Measurements from ENCODE around the gene OGFR.

Gene OGFR

GRCh38 chr20:62762801-62763368 lies 41.8 kb upstream of the OGFR start:
- Histone ChIP-seq H3K27ac (ENCODE audit: low read depth, low read length) (no peak overlapping the region), H3K9ac (ENCODE audit: low read depth, low read length) (no peak overlapping the region), H3K36me3 (ENCODE audit: insufficient read depth, low read length) (no peaks in the 10 kb centered on the region), H3K9me3 (ENCODE audit: insufficient read depth, low read depth, low read length) (no peaks in the 10 kb centered on the region), H3K4me1 (ENCODE audit: insufficient read depth, low read length) (0 out of 2 replicates have a peak, but pooled peaks cover 4% of the 10 kb centered on the region), H3K4me3 (ENCODE audit: low read length) (no peak overlapping the region), H3K27me3 (ENCODE audit: insufficient read depth, low read length) (no peaks in the 10 kb centered on the region; the same call in 1 of the 2 replicates)
- WGBS = 93% methylated on average over 16 of the region's 16 CpGs

- Histone ChIP-seq H3K9ac (ENCODE audit: low read depth, low read length) (no peak overlapping the region), H3K4me3 (ENCODE audit: low read length) (no peak overlapping the region), H3K27me3 (ENCODE audit: insufficient read depth, low read length) (no peaks in the 10 kb centered on the region; the same call in 1 of the 2 replicates), H3K4me1 (ENCODE audit: insufficient read depth, low read length) (0 out of 2 replicates have a peak, but pooled peaks cover 4% of the 10 kb centered on the region), H3K27ac (ENCODE audit: low read depth, low read length) (no peak overlapping the region), H3K9me3 (ENCODE audit: insufficient read depth, low read depth, low read length) (no peaks in the 10 kb centered on the region), H3K36me3 (ENCODE audit: insufficient read depth, low read length) (no peaks in the 10 kb centered on the region)
- 92% methylated on average over 4 of the region's 4 CpGs for WGBS
These were observed 41.2 kb upstream of the OGFR start for GRCh38 chr20:62763404-62763803.

DNA sequence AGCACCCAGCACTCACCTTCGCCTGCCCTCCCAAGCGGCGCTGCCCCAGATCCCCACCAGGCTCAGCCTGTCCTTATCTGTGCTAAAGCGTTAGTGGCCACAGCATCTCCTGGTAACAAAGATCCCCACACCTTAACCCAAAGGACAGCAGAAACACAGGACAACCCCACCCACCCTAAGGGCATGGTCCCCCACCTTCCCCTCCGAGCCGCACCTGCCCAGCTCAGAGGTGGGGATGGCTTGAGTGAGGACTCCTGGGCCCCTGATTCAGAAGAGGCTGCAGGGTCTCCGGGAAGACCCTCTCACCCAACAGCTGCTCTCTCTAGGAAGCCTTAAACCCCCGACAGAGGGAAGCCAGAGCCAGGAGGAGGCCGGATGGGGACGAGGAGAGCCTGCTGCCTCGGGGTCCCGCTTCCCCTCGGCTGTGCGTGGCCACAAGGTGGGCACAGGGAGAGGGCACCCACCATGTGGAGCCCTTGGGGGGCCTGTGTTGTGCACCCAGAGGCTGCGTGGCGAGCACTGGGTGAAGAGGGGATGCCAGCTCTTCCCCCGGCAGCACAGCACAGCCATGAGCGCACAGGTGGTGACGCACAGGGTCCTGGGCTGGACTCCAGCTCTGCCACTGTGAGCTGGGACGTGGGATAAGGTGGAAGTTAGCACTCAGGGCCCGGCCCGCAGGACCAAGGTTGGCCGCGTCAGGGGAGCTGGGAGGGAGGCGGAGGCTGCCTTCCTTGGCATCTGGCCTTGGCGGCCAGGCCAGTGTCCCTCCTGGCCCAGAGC lies 40.3 kb upstream of the OGFR start:
- Histone ChIP-seq H3K36me3 (ENCODE audit: insufficient read depth, low read length) (no peaks in the 10 kb centered on the region), H3K4me3 (ENCODE audit: low read length) (no peak overlapping the region), H3K9ac (ENCODE audit: low read depth, low read length) (no peak overlapping the region), H3K9me3 (ENCODE audit: insufficient read depth, low read depth, low read length) (no peaks in the 10 kb centered on the region), H3K27ac (ENCODE audit: low read depth, low read length) (no peak overlapping the region), H3K4me1 (ENCODE audit: insufficient read depth, low read length) (0 out of 2 replicates have a peak, but pooled peaks cover 4% of the 10 kb centered on the region), H3K27me3 (ENCODE audit: insufficient read depth, low read length) (no peaks in the 10 kb centered on the region)
- WGBS = 93% methylated on average over 26 of the region's 26 CpGs

- H3K4me1 ChIP-seq (ENCODE audit: insufficient read depth, low read length) = 0 out of 2 replicates have a peak, but pooled peaks cover 4% of the 10 kb centered on the region
- H3K27ac ChIP-seq (ENCODE audit: low read depth, low read length) = no peak overlapping the region
- WGBS = 79% methylated on average over 6 of the region's 6 CpGs
- no peak overlapping the region for H3K4me3 ChIP-seq (ENCODE audit: low read length)
- no peak overlapping the region for H3K9ac ChIP-seq (ENCODE audit: low read depth, low read length)
- no peaks in the 10 kb centered on the region for H3K9me3 ChIP-seq (ENCODE audit: insufficient read depth, low read depth, low read length)
- H3K27me3 ChIP-seq (ENCODE audit: insufficient read depth, low read length) = no peaks in the 10 kb centered on the region
- H3K36me3 ChIP-seq (ENCODE audit: insufficient read depth, low read length) = no peaks in the 10 kb centered on the region
These were observed 39.6 kb upstream of the OGFR start for GRCh38 chr20:62765021-62765420.

GRCh38 chr20:62765432-62766070 lies 39.1 kb upstream of the OGFR start:
- Histone ChIP-seq H3K27me3 (ENCODE audit: insufficient read depth, low read length) (no peaks in the 10 kb centered on the region), H3K4me1 (ENCODE audit: insufficient read depth, low read length) (0 out of 2 replicates have a peak, but pooled peaks cover 2% of the 10 kb centered on the region), H3K9ac (ENCODE audit: low read depth, low read length) (no peak overlapping the region), H3K4me3 (ENCODE audit: low read length) (no peak overlapping the region), H3K36me3 (ENCODE audit: insufficient read depth, low read length) (no peaks in the 10 kb centered on the region), H3K9me3 (ENCODE audit: insufficient read depth, low read depth, low read length) (no peaks in the 10 kb centered on the region), H3K27ac (ENCODE audit: low read depth, low read length) (no peak overlapping the region)
- 94% methylated on average over 15 of the region's 15 CpGs for WGBS

GRCh38 chr20:62766071-62766450 lies 38.6 kb upstream of the OGFR start:
- Histone ChIP-seq H3K9ac (ENCODE audit: low read depth, low read length) (no peak overlapping the region), H3K4me1 (ENCODE audit: insufficient read depth, low read length) (no peaks in the 10 kb centered on the region), H3K27ac (ENCODE audit: low read depth, low read length) (no peak overlapping the region), H3K27me3 (ENCODE audit: insufficient read depth, low read length) (no peaks in the 10 kb centered on the region), H3K4me3 (ENCODE audit: low read length) (no peak overlapping the region), H3K9me3 (ENCODE audit: insufficient read depth, low read depth, low read length) (no peaks in the 10 kb centered on the region), H3K36me3 (ENCODE audit: insufficient read depth, low read length) (no peaks in the 10 kb centered on the region)
- WGBS = 84% methylated on average over 2 of the region's 10 CpGs

- no peaks in the 10 kb centered on the region for H3K4me1 ChIP-seq (ENCODE audit: insufficient read depth, low read length)
- no peaks in the 10 kb centered on the region for H3K27me3 ChIP-seq (ENCODE audit: insufficient read depth, low read length)
- H3K36me3 ChIP-seq (ENCODE audit: insufficient read depth, low read length) = no peaks in the 10 kb centered on the region
- no peak overlapping the region for H3K9ac ChIP-seq (ENCODE audit: low read depth, low read length)
- H3K9me3 ChIP-seq (ENCODE audit: insufficient read depth, low read depth, low read length) = no peaks in the 10 kb centered on the region
- no peak overlapping the region for H3K4me3 ChIP-seq (ENCODE audit: low read length)
- 93% methylated on average over 16 of the region's 16 CpGs for WGBS
- H3K27ac ChIP-seq (ENCODE audit: low read depth, low read length) = no peak overlapping the region
These were observed 37.9 kb upstream of the OGFR start for GRCh38 chr20:62766716-62767115.

- no peaks in the 10 kb centered on the region for H3K36me3 ChIP-seq (ENCODE audit: insufficient read depth, low read length)
- no peak overlapping the region for H3K4me3 ChIP-seq (ENCODE audit: low read length)
- no peaks in the 10 kb centered on the region for H3K27me3 ChIP-seq (ENCODE audit: insufficient read depth, low read length)
- H3K4me1 ChIP-seq (ENCODE audit: insufficient read depth, low read length) = no peaks in the 10 kb centered on the region
- no peak overlapping the region for H3K27ac ChIP-seq (ENCODE audit: low read depth, low read length)
- 91% methylated on average over 8 of the region's 8 CpGs for WGBS
- no peak overlapping the region for H3K9ac ChIP-seq (ENCODE audit: low read depth, low read length)
- H3K9me3 ChIP-seq (ENCODE audit: insufficient read depth, low read depth, low read length) = no peaks in the 10 kb centered on the region
These were observed 36.4 kb upstream of the OGFR start for GRCh38 chr20:62768234-62768546.

DNA sequence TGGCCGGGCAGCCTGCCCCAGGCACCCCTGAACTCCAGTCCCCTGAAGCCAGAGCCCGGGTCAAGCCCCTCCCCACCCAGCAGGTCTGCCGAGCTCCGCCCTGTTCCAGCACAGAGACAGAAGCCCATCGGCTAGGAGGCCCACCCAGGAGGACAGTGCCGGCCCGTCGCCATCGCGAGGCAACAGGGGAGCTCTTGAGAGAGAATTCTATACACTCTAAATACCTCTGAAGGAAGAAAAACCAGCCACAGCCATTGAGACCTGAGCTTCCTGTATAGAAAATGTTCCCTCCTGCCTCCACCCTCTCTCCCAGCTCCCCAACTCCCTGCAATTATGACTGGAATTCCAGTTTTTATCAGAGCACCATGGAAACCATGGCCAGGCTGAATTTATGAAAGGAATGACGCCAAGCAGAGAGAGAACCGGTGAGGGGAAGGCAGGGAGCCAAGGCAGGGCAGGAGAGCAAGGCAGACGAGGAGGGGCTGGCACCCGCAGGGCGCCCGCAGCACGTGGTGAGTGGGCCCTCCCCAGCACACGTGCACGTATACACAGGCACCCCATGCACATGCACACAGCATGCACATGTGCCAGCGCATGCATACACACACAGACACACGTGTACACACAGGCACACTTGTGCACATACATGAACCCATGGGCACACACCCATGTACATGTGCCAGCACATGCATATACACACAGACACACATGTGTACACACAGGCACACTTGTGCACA lies 35.9 kb upstream of the OGFR start:
- H3K9me3 ChIP-seq (ENCODE audit: insufficient read depth, low read depth, low read length) = no peaks in the 10 kb centered on the region
- no peak overlapping the region for H3K9ac ChIP-seq (ENCODE audit: low read depth, low read length)
- no peaks in the 10 kb centered on the region for H3K4me1 ChIP-seq (ENCODE audit: insufficient read depth, low read length)
- H3K4me3 ChIP-seq (ENCODE audit: low read length) = no peak overlapping the region
- H3K27ac ChIP-seq (ENCODE audit: low read depth, low read length) = no peak overlapping the region
- no peaks in the 10 kb centered on the region for H3K36me3 ChIP-seq (ENCODE audit: insufficient read depth, low read length)
- H3K27me3 ChIP-seq (ENCODE audit: insufficient read depth, low read length) = no peaks in the 10 kb centered on the region
- WGBS = 72% methylated on average over 21 of the region's 21 CpGs

DNA sequence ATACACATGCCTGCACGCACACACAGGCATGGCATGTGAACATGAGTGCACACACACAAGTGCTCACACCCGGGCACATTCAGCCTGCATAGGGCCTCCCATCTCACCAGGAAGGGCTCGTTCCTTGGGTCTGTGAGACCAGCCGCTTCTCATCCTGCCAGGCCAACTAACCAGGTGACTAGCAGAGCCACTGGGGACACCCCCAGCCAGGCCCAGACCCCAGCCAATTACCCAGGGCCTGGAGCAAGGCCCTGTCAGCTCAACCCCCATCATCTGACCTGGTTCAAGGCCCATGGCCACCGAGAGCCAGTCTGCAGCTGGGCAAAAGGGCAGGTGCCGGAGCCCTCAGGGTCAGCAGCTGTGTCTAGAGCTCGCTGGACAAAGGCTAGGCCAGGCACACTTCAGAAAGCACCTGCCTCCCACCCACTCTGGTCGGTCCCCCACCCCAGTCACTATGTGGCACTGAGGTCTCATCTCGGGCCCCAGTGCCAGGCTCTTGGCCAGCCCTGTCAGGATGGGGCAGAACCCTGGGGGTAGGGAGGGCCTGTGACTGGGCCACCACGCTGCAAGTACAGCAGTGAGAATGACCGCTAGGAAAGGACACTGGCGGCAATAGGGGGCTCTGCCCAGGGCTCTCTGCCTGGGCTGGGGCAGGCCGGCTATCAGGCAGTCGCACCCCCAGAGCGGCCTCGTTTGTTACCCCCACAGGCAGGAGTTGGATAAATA lies 35.1 kb upstream of the OGFR start:
- no peak overlapping the region for H3K4me3 ChIP-seq (ENCODE audit: low read length)
- H3K9me3 ChIP-seq (ENCODE audit: insufficient read depth, low read depth, low read length) = no peaks in the 10 kb centered on the region
- no peak overlapping the region for H3K27ac ChIP-seq (ENCODE audit: low read depth, low read length)
- H3K4me1 ChIP-seq (ENCODE audit: insufficient read depth, low read length) = no peaks in the 10 kb centered on the region
- H3K9ac ChIP-seq (ENCODE audit: low read depth, low read length) = no peak overlapping the region
- H3K36me3 ChIP-seq (ENCODE audit: insufficient read depth, low read length) = no peaks in the 10 kb centered on the region
- 92% methylated on average over 16 of the region's 16 CpGs for WGBS
- no peaks in the 10 kb centered on the region for H3K27me3 ChIP-seq (ENCODE audit: insufficient read depth, low read length)

Data from HUES64 (cell line).